GM23338 (cell line): ENCODE results near the gene ITPR2. TPM values are rescaled to one million over a fixed set of nuclear protein-coding genes. Genes with fewer than 3 reads are reported as not detected.

Source experiments
- ATAC-seq: fragments of 200-7000 bp; cut with Tn5 transposase; 3 replicates; pipeline ENCODE4 v1.9.1; 2020
- DNase-seq: peaks from one replicate; pipeline ENCODE4 v3.0.0-alpha.2; 2015; ENCODE audit warnings: low spot score
- H2AFZ ChIP-seq: fragments of 200-600 bp; sonication (generic); 2 replicates; pipeline ENCODE4 v1.8.0; 2016; ENCODE audit warnings: antibody characterized with exemption, mild to moderate bottlenecking, moderate library complexity
- H3F3A ChIP-seq: fragments of 200-600 bp; sonication (generic); replicated peaks from 2 replicates; pipeline ENCODE4 v1.8.0; 2017; ENCODE audit warnings: antibody characterized with exemption, mixed run types, low read depth
- H3K27ac ChIP-seq: fragments of 200-600 bp; sonication (generic); 2 replicates; pipeline ENCODE4 v1.6.1; 2016; ENCODE audit warnings: low read depth
- H3K27me3 ChIP-seq: fragments of 200-600 bp; sonication (generic); 2 replicates; pipeline ENCODE4 v1.8.0; 2016; ENCODE audit warnings: mild to moderate bottlenecking, mixed run types, moderate library complexity; ENCODE audit not compliant: insufficient read depth
- H3K36me3 ChIP-seq: fragments of 200-600 bp; sonication (generic); 2 replicates; pipeline ENCODE4 v1.8.0; 2016; ENCODE audit warnings: mild to moderate bottlenecking; ENCODE audit not compliant: insufficient read depth
- H3K4me1 ChIP-seq: fragments of 200-600 bp; sonication (generic); 2 replicates; pipeline ENCODE4 v1.8.0; 2016; ENCODE audit warnings: mild to moderate bottlenecking, moderate library complexity; ENCODE audit not compliant: insufficient read depth
- H3K4me2 ChIP-seq: fragments of 200-600 bp; sonication (generic); 2 replicates; pipeline ENCODE4 v1.7.1; 2017; ENCODE audit warnings: mixed run types
- H3K4me3 ChIP-seq: fragments of 200-600 bp; sonication (generic); 2 replicates; pipeline ENCODE4 v1.6.1; 2016; ENCODE audit warnings: mixed run types
- H3K79me2 ChIP-seq: fragments of 200-600 bp; sonication (generic); replicated peaks from 2 replicates; pipeline ENCODE4 v1.8.0; 2017; ENCODE audit warnings: mild to moderate bottlenecking; ENCODE audit not compliant: insufficient read depth
- H3K9me2 ChIP-seq: fragments of 200-600 bp; sonication (generic); 2 replicates; pipeline ENCODE4 v1.8.0; 2017; ENCODE audit not compliant: insufficient read depth
- H4K20me1 ChIP-seq: fragments of 200-600 bp; sonication (generic); replicated peaks from 2 replicates; pipeline ENCODE4 v1.8.0; 2017; ENCODE audit warnings: mild to moderate bottlenecking; ENCODE audit not compliant: insufficient read depth
- H3K27ac Mint-ChIP-seq: 2 replicates; pipeline ENCODE4 v1.8.0; 2020; ENCODE audit warnings: inconsistent platforms, mild to moderate bottlenecking, moderate library complexity, mixed read lengths
- H3K27me3 Mint-ChIP-seq: 3 replicates; pipeline ENCODE4 v1.8.0; 2022; ENCODE audit warnings: low read depth, mild to moderate bottlenecking, moderate library complexity, mixed read lengths, inconsistent platforms; ENCODE audit not compliant: insufficient read depth, poor library complexity
- H3K36me3 Mint-ChIP-seq: 3 replicates; pipeline ENCODE4 v1.8.0; 2021; ENCODE audit warnings: low read depth, mild to moderate bottlenecking, inconsistent platforms, moderate library complexity, mixed read lengths
- H3K4me1 Mint-ChIP-seq: 3 replicates; pipeline ENCODE4 v1.8.0; 2020; ENCODE audit warnings: mild to moderate bottlenecking, inconsistent platforms, mixed read lengths
- H3K4me3 Mint-ChIP-seq: 3 replicates; pipeline ENCODE4 v1.8.0; 2021; ENCODE audit warnings: moderate library complexity, mild to moderate bottlenecking, inconsistent platforms, mixed read lengths
- H3K9me3 Mint-ChIP-seq: 3 replicates; pipeline ENCODE4 v1.8.0; 2020; ENCODE audit warnings: moderate library complexity, mild to moderate bottlenecking, inconsistent platforms, mixed read lengths
- EZH2 ChIP-seq: fragments of 200-600 bp; sonication (generic); IDR thresholded peaks from one replicate; pipeline ENCODE4 v1.8.0; 2017; ENCODE audit warnings: antibody characterized with exemption, mild to moderate bottlenecking, low read depth; ENCODE audit not compliant: unreplicated experiment
- EZH2phosphoT487 ChIP-seq: fragments of 200-600 bp; sonication (generic); IDR thresholded peaks from one replicate; pipeline ENCODE4 v1.8.1; 2018; ENCODE audit warnings: antibody characterized with exemption; ENCODE audit not compliant: unreplicated experiment
- NANOG ChIP-seq: IDR thresholded peaks from 2 replicates; pipeline ENCODE4 v1.6.1; 2016; ENCODE audit warnings: antibody characterized with exemption, borderline replicate concordance
- POLR2AphosphoS5 ChIP-seq: IDR thresholded peaks from 2 replicates; pipeline ENCODE4 v1.6.1; 2016; ENCODE audit warnings: antibody characterized with exemption, low read depth
- ZNF114 ChIP-seq: fragments of 250-450 bp; sonication (Bioruptor Pico); IDR thresholded peaks from 2 replicates; pipeline ENCODE4 v1.5.0; 2020; ENCODE audit warnings: mild to moderate bottlenecking, moderate library complexity
- ZNF331 ChIP-seq: fragments of 250-450 bp; sonication (Bioruptor Pico); IDR thresholded peaks from 2 replicates; pipeline ENCODE4 v1.5.0; 2020; ENCODE audit warnings: low read depth, mild to moderate bottlenecking, moderate library complexity
- polyA plus RNA-seq: library from polyadenylated mRNA; unstranded; fragments of >200 nt; fragmentation: Nextera tagmentation; extraction: Ambion mirVana; gene quantifications from 2 replicates; pipeline ENCODE4 v1.2.1, GENCODE V29; 2016
- total RNA-seq: library from RNA; depleted of rRNA; stranded (reverse); fragments of >200 nt; shearing (Covaris generic); gene quantifications from 2 replicates; pipeline ENCODE4 v1.2.3, GENCODE V29; 2014
- TF ChIP-seq, protein P1 (sequence below): IDR thresholded peaks from one replicate; pipeline ENCODE4 v1.6.1; 2018; ENCODE audit warnings: antibody characterized with exemption; ENCODE audit not compliant: unreplicated experiment
- TF ChIP-seq, protein P2 (sequence below): IDR thresholded peaks from 2 replicates; pipeline ENCODE4 v1.6.1; 2016; ENCODE audit warnings: antibody characterized with exemption

The ITPR2 gene
- total and polyA plus RNA-seq, 2 experiments from 2014 or later, result 44.5 to 65.2 TPM

DNA sequence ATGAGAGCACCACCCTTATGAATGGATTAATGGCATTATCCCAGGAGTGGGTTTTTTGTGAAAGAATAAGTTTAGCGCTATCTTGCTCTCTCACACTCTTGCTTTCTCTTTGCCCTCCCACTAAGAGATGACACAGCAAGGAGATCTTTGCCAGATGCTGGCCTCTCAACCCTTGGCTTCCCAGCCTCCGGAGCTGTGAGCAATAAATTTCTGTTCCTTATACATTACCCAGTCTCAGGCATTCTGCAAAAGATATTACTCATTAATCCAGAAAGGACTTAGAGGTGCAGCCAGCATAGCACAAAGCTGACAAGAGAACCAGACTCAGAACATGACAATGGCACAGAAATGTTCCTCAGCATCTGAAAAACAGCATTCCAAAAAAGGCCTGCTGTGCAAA lies 190.6 kb downstream of the ITPR2 start (continued):
- TF ChIP-seq, protein P1, sequence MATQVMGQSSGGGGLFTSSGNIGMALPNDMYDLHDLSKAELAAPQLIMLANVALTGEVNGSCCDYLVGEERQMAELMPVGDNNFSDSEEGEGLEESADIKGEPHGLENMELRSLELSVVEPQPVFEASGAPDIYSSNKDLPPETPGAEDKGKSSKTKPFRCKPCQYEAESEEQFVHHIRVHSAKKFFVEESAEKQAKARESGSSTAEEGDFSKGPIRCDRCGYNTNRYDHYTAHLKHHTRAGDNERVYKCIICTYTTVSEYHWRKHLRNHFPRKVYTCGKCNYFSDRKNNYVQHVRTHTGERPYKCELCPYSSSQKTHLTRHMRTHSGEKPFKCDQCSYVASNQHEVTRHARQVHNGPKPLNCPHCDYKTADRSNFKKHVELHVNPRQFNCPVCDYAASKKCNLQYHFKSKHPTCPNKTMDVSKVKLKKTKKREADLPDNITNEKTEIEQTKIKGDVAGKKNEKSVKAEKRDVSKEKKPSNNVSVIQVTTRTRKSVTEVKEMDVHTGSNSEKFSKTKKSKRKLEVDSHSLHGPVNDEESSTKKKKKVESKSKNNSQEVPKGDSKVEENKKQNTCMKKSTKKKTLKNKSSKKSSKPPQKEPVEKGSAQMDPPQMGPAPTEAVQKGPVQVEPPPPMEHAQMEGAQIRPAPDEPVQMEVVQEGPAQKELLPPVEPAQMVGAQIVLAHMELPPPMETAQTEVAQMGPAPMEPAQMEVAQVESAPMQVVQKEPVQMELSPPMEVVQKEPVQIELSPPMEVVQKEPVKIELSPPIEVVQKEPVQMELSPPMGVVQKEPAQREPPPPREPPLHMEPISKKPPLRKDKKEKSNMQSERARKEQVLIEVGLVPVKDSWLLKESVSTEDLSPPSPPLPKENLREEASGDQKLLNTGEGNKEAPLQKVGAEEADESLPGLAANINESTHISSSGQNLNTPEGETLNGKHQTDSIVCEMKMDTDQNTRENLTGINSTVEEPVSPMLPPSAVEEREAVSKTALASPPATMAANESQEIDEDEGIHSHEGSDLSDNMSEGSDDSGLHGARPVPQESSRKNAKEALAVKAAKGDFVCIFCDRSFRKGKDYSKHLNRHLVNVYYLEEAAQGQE, result no peak

- no peaks in the 10 kb centered on the region; the same call in 1 of the 2 replicates for H3K36me3 ChIP-seq
- ATAC-seq, result peak; percentile 28; the same call in 1 of the 3 replicates
Observed at GRCh38 chr12:26636710-26637328, 196.2 kb downstream of the ITPR2 start.

GRCh38 chr12:26633591-26634210 lies 199.3 kb downstream of the ITPR2 start:
- ATAC-seq, result no peak
- no peak overlapping the region for H3K4me3 ChIP-seq
- peaks cover 40% of the 10 kb centered on the region for H3K4me1 ChIP-seq
- Mint-ChIP-seq H3K4me3 (no peak overlapping the region), H3K9me3 (no peaks in the 10 kb centered on the region), H3K4me1 (peaks cover 48% of the 10 kb centered on the region), H3K36me3 (peaks cover 13% of the 10 kb centered on the region), H3K27me3 (peaks cover 2% of the 10 kb centered on the region), H3K27ac (peak overlapping the region; percentile 53)
- no peaks in the 10 kb centered on the region for H3K9me2 ChIP-seq
- no peaks in the 10 kb centered on the region for H4K20me1 ChIP-seq
- no peak overlapping the region for H2AFZ ChIP-seq
- no peak for DNase-seq
- peak overlapping the region; percentile 8; the same call in 1 of the 2 replicates for H3K27ac ChIP-seq
- no peak overlapping the region for H3K4me2 ChIP-seq
- H3K36me3 ChIP-seq, result no peaks in the 10 kb centered on the region; the same call in 1 of the 2 replicates
- H3K79me2 ChIP-seq, result no peaks in the 10 kb centered on the region
- no peaks in the 10 kb centered on the region for H3K27me3 ChIP-seq
- H3F3A ChIP-seq, result no peaks in the 10 kb centered on the region
- TF ChIP-seq EZH2phosphoT487 (no peak), NANOG (no peak), ZNF331 (CRISPR knock-in tag) (no peak), EZH2 (no peak), POLR2AphosphoS5 (no peak), ZNF114 (no peak)
- TF ChIP-seq, protein P1, result no peak

More at GRCh38 chr12:26636710-26637328, 196.2 kb downstream of the ITPR2 start:
- no peak overlapping the region for H3K4me3 Mint-ChIP-seq
- H2AFZ ChIP-seq, result no peak overlapping the region
- no peaks in the 10 kb centered on the region for H3K9me3 Mint-ChIP-seq
- TF ChIP-seq, protein P2, sequence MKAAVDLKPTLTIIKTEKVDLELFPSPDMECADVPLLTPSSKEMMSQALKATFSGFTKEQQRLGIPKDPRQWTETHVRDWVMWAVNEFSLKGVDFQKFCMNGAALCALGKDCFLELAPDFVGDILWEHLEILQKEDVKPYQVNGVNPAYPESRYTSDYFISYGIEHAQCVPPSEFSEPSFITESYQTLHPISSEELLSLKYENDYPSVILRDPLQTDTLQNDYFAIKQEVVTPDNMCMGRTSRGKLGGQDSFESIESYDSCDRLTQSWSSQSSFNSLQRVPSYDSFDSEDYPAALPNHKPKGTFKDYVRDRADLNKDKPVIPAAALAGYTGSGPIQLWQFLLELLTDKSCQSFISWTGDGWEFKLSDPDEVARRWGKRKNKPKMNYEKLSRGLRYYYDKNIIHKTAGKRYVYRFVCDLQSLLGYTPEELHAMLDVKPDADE, result no peak
- TF ChIP-seq EZH2phosphoT487, result no peak
- no peaks in the 10 kb centered on the region for H3F3A ChIP-seq
- H3K4me3 ChIP-seq, result no peak overlapping the region
- H3K4me2 ChIP-seq, result no peak overlapping the region
- H3K4me1 ChIP-seq, result peaks cover 40% of the 10 kb centered on the region
- no peak overlapping the region for H3K27ac Mint-ChIP-seq
- peaks cover 5% of the 10 kb centered on the region for H3K27me3 Mint-ChIP-seq
- no peaks in the 10 kb centered on the region; the same call in 1 of the 2 replicates for H3K9me2 ChIP-seq
- DNase-seq, result no peak
- H3K27ac ChIP-seq, result no peak overlapping the region
- H3K4me1 Mint-ChIP-seq, result peaks cover 34% of the 10 kb centered on the region
- peaks cover 10% of the 10 kb centered on the region for H3K36me3 Mint-ChIP-seq
- no peaks in the 10 kb centered on the region for H3K27me3 ChIP-seq
- H4K20me1 ChIP-seq, result no peaks in the 10 kb centered on the region
- H3K79me2 ChIP-seq, result no peaks in the 10 kb centered on the region
